Choroid plexus epithelial cell (primary cell): ENCODE data around the gene MAD1L1.

ENCODE experiments used
- DNase-seq: peaks from one replicate; pipeline ENCODE4 v3.0.0-alpha.2; 2010; ENCODE audit warnings: low read depth
- H3K4me3 ChIP-seq: 2 replicates; pipeline ENCODE4 v1.5.1; 2011; ENCODE audit warnings: low read depth, mild to moderate bottlenecking, control low read depth, low read length, moderate library complexity
- CTCF ChIP-seq: conservative IDR thresholded peaks from 2 replicates; pipeline ENCODE4 v1.5.1; 2011; ENCODE audit warnings: low read depth, mild to moderate bottlenecking, control low read depth, inconsistent platforms, low read length, moderate library complexity

MAD1L1 gene

DNA sequence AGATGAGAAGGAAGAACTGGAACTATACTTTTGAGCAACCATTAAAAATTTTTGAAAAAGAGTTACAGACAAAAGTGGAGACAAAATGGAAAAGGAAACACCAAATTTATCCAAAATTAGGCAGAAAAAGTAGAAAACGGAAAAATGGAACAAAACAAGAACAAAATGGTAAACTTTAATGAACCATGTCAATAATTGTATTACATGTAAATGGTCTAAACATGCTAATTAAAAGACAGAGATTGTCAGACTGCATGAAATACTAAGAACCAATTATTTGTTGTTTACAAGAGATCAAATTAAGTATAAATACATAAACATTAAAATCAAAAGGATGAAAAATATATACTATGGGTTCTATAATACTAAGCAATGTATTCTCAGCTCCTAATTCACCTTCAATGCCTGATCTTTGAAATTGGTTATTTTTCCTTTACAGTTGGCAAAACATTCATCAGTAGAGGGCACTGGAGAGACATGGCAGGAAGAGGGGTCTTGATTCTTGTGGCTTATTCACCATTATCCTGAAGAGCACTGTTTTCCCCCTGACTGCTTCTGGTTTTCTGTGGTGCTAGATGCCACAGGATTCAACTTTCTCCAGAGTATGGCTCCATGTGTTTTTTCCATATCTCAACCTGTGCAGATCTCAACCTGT, 437.7 kb downstream of the MAD1L1 start:
- TF ChIP-seq CTCF = peak; percentile 21
- no peak overlapping the region for H3K4me3 ChIP-seq
- DNase-seq = no peak

GRCh38 chr7:1787681-1788235, 445.0 kb downstream of the MAD1L1 start:
- no peak overlapping the region for H3K4me3 ChIP-seq
- DNase-seq = no peak
- no peak for TF ChIP-seq CTCF

DNA sequence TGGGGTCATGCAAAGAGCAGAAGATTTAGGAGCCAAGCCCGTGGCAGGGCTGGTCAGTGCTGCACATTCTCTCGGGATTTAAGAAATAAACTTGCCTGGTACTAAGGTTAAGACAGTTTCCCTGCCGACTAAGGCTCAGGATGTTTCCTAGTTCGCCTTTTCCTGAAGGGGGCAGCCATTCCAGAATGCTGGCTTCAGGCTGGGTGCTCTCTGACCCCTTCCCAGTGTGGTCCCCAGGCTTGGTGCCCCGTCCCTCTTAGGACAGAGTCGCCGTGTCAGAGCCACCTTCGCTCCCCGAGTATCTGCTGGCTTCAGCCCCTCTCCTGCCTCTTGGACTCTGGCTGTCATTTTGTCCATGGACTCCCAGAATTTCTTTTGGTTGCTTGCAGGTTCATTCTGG, 445.5 kb downstream of the MAD1L1 start:
- no peak for DNase-seq

GRCh38 chr7:1785839-1786238, 446.9 kb downstream of the MAD1L1 start:
- TF ChIP-seq CTCF = no peak
- no peak overlapping the region for H3K4me3 ChIP-seq
- no peak for DNase-seq

More for the DNA sequence above, 445.5 kb downstream of the MAD1L1 start:
- TF ChIP-seq CTCF = no peak
- no peak overlapping the region for H3K4me3 ChIP-seq

DNA sequence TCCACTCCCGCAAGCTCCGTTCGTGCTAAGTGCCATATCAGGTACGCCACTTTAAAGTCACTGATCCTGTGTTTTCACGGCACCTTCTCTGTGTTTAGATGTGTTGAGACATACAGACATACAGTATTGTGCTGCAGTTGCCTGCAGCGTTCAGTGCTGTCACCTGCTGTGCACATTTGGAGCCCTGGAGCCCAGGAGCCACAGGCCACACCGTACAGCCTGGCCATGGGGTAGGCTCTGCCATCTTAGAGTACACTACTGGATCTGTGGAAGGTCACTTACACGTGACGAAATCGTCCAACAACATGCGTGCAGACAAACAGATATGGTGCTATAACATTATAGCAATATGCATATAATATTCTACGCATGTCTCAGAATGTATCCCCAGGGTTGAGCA, 451.4 kb downstream of the MAD1L1 start:
- TF ChIP-seq CTCF = no peak
- H3K4me3 ChIP-seq = no peak overlapping the region
- no peak for DNase-seq

- no peak for DNase-seq
- no peak overlapping the region for H3K4me3 ChIP-seq
- no peak for TF ChIP-seq CTCF
These were observed 453.3 kb downstream of the MAD1L1 start for GRCh38 chr7:1779445-1779844.

- no peak overlapping the region for H3K4me3 ChIP-seq
- no peak for DNase-seq
- TF ChIP-seq CTCF = no peak
These were observed 455.6 kb downstream of the MAD1L1 start for GRCh38 chr7:1777122-1777521.
